K562 (cell line): ENCODE measurements around the gene MYO16. TPM values are rescaled to one million over a fixed set of nuclear protein-coding genes. Genes with fewer than 3 reads are reported as not detected.

Experiments used
- FOXO4 ChIP-seq: fragments of 450-650 bp; formaldehyde crosslinking; IDR thresholded peaks from 2 replicates; pipeline ENCODE4 v1.4.0; 2020; ENCODE audit warnings: mild to moderate bottlenecking, moderate library complexity
- HIVEP1 ChIP-seq: fragments of 250-450 bp; sonication (Bioruptor Pico); IDR thresholded peaks from 2 replicates; pipeline ENCODE4 v1.4.0; 2020; ENCODE audit warnings: mild to moderate bottlenecking
- MAZ ChIP-seq, 2 experiments: fragments of 450-650 bp in 1 of 2; sonication (generic) in 1 of 2; formaldehyde crosslinking; IDR thresholded peaks in 1 of 2; conservative IDR thresholded peaks in 1 of 2; 2 replicates each; pipeline versions ENCODE4 v1.4.0 to v1.5.0; 2020; ENCODE audit warnings: mild to moderate bottlenecking in 1 of 2, missing genetic modification reagents in 1 of 2
- MEF2D ChIP-seq: conservative IDR thresholded peaks from 2 replicates; pipeline ENCODE4 v1.6.1; 2016; ENCODE audit warnings: low read depth, missing genetic modification characterization, missing compliant biosample characterization
- MLLT1 ChIP-seq, 2 experiments: fragments of 450-650 bp; IDR thresholded peaks; 2 replicates each; pipeline ENCODE4 v1.6.1; 2016
- RREB1 ChIP-seq: fragments of 250-450 bp; sonication (Bioruptor Pico); IDR thresholded peaks from 2 replicates; pipeline ENCODE4 v1.4.0; 2020
- ZFP91 ChIP-seq: sonication (generic); formaldehyde crosslinking; IDR thresholded peaks from 2 replicates; pipeline ENCODE4 v1.8.0; 2022; ENCODE audit warnings: mild to moderate bottlenecking, missing genetic modification reagents
- ZNF239 ChIP-seq: fragments of 250-450 bp; sonication (Bioruptor Pico); IDR thresholded peaks from 2 replicates; pipeline ENCODE4 v1.4.0; 2020; ENCODE audit warnings: mild to moderate bottlenecking
- polyA plus RNA-seq, 8 experiments: library from polyadenylated mRNA; depleted of rRNA in 4 of 8; stranded (reverse) in 5 of 8; unstranded in 3 of 8; fragments of >200 nt; fragmentation: Nextera tagmentation in 2 of 8; fragmentation: Illumina TruSeq in 1 of 8; extraction: Ambion mirVana in 2 of 8; extraction: Trizol in 1 of 8; gene quantifications; 2 replicates each; pipeline versions ENCODE4 v1.2.1 to v1.2.3, GENCODE V29; 2011 to 2014; ENCODE audit warnings: inconsistent platforms in 1 of 8, missing spikeins in 1 of 8
- total RNA-seq, 7 experiments: library from RNA; depleted of rRNA in 6 of 7; stranded (reverse); fragments of >200 nt in 6 of 7; fragmentation: Illumina TruSeq in 2 of 7; extraction: Trizol in 2 of 7; gene quantifications; 2 replicates each; pipeline versions ENCODE4 v1.2.1 to v1.2.3, GENCODE V29; 2011 to 2021; ENCODE audit warnings: low replicate concordance in 1 of 7
- TF ChIP-seq, protein P1 (sequence below): fragments of 450-650 bp; IDR thresholded peaks from 2 replicates; pipeline ENCODE4 v1.6.1; 2017; ENCODE audit warnings: antibody characterized with exemption
- TF ChIP-seq, protein P2 (sequence below), 2 experiments: fragments of 150-350 bp in 1 of 2; IDR thresholded peaks; 2 replicates each; pipeline ENCODE4 v1.6.1; 2012 to 2016; ENCODE audit warnings: low read depth in 2 of 2, low read length in 2 of 2, mild to moderate bottlenecking in 1 of 2, moderate library complexity in 1 of 2

The MYO16 gene
- total and polyA plus RNA-seq, 9 of the 15 experiments (the other 6 are each of a cell fraction or from before 2014, with no cell fraction given), result 4.3 to 45.7 (median 12.1) TPM

- TF ChIP-seq RREB1 (CRISPR knock-in tag) (peak; percentile 96), FOXO4 (CRISPR knock-in tag) (0 out of 2 replicates have a peak, but pooled peaks have one; percentile 60), ZNF239 (peak; percentile 93), ZFP91 (CRISPR knock-in tag) (no peak), MEF2D (tag) (peak; percentile 81), HIVEP1 (peak; percentile 97), MLLT1 (IDR thresholded peaks at IDR 0.05) (no peak), MAZ (CRISPR knock-in tag; conservative IDR thresholded peaks at IDR 0.05 in 1 of 2, IDR thresholded peaks at IDR 0.05 in 1 of 2) (peak in 1 of 2 experiments; percentile 82; a peak in 2 of 4 replicates)
- TF ChIP-seq, protein P1, sequence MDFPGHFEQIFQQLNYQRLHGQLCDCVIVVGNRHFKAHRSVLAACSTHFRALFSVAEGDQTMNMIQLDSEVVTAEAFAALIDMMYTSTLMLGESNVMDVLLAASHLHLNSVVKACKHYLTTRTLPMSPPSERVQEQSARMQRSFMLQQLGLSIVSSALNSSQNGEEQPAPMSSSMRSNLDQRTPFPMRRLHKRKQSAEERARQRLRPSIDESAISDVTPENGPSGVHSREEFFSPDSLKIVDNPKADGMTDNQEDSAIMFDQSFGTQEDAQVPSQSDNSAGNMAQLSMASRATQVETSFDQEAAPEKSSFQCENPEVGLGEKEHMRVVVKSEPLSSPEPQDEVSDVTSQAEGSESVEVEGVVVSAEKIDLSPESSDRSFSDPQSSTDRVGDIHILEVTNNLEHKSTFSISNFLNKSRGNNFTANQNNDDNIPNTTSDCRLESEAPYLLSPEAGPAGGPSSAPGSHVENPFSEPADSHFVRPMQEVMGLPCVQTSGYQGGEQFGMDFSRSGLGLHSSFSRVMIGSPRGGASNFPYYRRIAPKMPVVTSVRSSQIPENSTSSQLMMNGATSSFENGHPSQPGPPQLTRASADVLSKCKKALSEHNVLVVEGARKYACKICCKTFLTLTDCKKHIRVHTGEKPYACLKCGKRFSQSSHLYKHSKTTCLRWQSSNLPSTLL, result no peak
- TF ChIP-seq, protein P2, sequence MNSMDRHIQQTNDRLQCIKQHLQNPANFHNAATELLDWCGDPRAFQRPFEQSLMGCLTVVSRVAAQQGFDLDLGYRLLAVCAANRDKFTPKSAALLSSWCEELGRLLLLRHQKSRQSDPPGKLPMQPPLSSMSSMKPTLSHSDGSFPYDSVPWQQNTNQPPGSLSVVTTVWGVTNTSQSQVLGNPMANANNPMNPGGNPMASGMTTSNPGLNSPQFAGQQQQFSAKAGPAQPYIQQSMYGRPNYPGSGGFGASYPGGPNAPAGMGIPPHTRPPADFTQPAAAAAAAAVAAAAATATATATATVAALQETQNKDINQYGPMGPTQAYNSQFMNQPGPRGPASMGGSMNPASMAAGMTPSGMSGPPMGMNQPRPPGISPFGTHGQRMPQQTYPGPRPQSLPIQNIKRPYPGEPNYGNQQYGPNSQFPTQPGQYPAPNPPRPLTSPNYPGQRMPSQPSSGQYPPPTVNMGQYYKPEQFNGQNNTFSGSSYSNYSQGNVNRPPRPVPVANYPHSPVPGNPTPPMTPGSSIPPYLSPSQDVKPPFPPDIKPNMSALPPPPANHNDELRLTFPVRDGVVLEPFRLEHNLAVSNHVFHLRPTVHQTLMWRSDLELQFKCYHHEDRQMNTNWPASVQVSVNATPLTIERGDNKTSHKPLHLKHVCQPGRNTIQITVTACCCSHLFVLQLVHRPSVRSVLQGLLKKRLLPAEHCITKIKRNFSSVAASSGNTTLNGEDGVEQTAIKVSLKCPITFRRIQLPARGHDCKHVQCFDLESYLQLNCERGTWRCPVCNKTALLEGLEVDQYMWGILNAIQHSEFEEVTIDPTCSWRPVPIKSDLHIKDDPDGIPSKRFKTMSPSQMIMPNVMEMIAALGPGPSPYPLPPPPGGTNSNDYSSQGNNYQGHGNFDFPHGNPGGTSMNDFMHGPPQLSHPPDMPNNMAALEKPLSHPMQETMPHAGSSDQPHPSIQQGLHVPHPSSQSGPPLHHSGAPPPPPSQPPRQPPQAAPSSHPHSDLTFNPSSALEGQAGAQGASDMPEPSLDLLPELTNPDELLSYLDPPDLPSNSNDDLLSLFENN (IDR thresholded peaks at IDR 0.05; ENCODE audit: low read depth in 2 of 2, low read length in 2 of 2), result no peak
These were observed 53.3 kb downstream of the MYO16 start (continued) for GRCh38 chr13:108682714-108683113.
